ENCODE results near the gene INPP5D.

DNA sequence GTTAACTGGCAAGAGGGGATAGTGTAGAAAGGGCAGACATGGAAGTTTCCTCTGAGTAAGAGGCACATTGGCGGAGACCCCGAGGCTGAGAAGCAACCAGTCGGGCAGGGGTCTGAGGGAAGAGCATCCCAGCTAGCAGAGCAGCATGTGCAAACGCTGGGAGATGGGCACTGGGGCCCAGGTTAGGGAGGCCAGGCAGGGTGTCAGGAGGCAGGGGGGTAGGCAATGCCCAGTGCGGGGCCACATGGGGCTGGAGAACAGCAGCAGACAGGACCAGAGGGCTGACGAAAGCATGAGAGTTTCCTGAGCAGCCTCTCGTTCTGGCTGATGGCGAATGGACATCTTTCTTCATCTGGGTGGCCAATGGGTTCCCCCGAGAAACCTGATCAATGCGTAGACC lies 88.2 kb downstream of the INPP5D start:
- TF ChIP-seq, protein P1, sequence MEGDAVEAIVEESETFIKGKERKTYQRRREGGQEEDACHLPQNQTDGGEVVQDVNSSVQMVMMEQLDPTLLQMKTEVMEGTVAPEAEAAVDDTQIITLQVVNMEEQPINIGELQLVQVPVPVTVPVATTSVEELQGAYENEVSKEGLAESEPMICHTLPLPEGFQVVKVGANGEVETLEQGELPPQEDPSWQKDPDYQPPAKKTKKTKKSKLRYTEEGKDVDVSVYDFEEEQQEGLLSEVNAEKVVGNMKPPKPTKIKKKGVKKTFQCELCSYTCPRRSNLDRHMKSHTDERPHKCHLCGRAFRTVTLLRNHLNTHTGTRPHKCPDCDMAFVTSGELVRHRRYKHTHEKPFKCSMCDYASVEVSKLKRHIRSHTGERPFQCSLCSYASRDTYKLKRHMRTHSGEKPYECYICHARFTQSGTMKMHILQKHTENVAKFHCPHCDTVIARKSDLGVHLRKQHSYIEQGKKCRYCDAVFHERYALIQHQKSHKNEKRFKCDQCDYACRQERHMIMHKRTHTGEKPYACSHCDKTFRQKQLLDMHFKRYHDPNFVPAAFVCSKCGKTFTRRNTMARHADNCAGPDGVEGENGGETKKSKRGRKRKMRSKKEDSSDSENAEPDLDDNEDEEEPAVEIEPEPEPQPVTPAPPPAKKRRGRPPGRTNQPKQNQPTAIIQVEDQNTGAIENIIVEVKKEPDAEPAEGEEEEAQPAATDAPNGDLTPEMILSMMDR (IDR thresholded peaks at IDR 0.05) = no peak
- TF ChIP-seq EP300 (IDR thresholded peaks at IDR 0.05) (no peak), POLR2A (IDR thresholded peaks at IDR 0.05) (no peak), POLR2AphosphoS5 (IDR thresholded peaks at IDR 0.05) (no peak)

Data from stomach (tissue), 4 donors.